ENCODE results near the gene ASXL1.
"Not testable (repeated sequence)": the region's sequence is repeated elsewhere in the genome, so short reads cannot be mapped to it uniquely, and the experiment has no call there.

ASXL1 gene

DNA sequence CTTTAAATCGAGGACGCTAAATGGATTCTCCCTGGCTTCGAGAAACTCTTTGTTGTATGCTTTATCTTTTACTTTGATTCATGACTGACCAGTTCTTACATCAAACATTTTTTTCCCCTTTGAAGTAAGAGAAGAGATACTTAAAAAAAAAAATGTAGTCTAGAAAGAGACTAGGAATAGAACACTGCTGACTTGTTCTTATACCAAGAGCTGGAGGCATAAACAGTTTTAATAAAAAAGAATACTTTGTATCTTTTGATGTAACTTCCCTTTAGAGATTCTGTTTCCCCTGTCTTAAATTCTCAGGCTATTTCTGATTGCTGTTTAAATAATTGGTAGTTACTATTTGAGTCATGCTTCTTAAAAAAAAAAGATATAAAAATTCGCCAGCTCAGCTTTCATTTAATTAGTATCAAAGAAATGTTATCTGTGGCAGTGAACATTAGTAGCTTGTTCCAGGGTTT lies 4.8 kb downstream of the ASXL1 start:
- DNase-seq (ENCODE audit: low read depth), result no peak

DNA sequence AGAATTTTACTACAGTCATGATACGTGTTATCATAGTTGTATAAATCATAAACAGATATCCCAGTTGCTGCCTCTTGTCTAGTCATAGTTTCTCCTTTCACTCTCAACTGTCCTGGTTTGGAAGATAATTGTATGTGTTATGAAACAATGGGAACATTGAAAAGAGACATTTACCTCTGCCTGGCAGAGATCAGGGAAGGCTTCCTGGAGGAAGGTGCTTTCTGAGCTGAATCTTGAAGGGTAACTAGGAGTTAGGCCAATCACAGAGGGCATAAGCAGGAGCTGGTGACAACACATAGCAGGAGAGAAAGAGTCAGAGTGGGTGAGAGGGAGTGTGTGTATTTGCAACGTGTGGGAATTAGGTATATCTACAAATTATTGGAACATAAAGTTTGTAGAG lies 5.4 kb downstream of the ASXL1 start:
- DNase-seq (ENCODE audit: low read depth), result no peak

DNA sequence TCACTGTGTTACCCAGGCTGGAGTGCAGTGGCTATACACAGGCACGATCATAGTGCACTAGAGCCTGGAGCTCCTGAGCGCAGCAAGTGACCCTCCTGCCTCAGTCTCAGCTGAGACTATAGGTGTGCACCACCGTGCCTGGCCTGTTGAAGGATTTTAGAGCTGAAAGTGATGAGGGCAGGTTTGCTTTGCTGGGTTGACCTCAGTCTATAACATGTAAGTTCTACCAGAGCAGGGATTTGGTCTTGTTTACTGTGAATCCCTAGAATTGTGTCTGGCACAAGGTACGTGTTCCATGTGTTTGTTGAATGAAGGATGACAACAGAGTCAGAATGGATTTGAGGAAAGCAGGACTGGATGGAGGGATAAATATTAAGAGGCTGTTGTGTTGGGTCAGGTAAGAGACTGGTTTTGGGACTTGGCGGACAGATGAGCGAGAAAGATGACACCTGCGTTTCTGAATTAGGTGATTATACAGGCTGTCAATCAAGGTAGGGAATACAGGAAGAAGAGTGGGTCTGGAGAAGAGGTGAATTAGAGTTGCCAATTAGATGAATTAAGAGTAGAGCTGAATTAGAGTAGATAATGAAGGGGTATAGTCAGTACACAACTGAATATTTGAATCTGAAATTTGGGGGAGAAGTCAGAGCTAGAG lies 6.5 kb downstream of the ASXL1 start:
- DNase-seq (ENCODE audit: low read depth), result no peak

DNA sequence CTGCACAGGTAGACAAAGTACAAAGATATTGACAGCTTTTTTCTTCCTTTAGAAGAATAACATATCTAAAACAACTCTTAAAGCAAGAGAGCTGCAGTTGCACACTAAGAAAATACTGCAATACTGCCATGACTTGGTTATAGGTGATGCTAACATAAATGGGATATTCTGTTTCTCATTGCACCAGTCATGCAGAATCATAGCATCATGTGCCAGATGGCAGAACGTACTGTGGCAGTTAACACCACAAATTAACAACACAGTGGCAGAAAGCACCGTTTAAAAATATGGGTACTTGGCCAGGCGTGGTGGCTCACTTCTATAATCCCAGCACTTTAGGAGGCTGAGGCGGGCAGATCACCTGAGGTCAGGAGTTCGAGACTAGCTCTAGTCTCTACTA lies 7.4 kb downstream of the ASXL1 start:
- no peak for DNase-seq (ENCODE audit: low read depth)

DNA sequence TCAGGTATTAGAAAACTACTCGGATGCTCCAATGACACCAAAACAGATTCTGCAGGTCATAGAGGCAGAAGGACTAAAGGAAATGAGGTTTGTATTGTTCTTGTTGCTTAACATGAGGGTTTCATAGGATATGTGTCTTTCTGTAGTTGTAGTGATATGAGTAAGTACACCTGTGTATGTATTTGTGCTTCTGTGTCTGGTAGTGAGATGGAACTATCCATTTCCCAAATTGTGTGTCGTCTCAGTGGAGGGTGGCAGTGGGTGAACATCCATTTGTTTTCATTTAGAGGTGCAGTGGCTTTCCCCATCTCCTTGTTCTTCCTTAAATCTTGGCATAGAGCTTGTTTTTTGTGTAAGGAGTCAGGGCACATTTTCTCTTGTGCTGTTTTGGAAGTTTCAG lies 8.2 kb downstream of the ASXL1 start:
- no peak for DNase-seq (ENCODE audit: low read depth)

DNA sequence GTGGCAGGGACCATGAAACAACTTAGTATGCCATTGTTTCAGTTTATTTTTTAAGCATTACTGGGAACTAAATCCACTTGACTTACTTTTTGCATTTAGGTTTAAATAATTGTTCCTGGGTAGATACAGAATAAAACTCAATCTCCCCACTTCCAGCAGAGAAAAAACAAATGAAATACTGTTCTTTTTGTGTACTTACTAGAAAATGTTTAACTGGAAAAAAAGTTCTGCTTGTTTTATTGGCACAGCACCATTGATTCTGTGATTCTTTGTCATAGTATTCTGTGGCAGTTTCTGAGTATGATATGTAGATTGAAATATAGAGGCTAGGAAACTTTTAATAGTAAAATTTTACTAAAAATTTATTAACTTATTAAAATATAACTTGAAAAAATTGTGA lies 10.2 kb downstream of the ASXL1 start:
- no peak for DNase-seq (ENCODE audit: low read depth)

GRCh38 chr20:32368925-32369324 lies 10.8 kb downstream of the ASXL1 start:
- DNase-seq (ENCODE audit: low read depth), result no peak

DNA sequence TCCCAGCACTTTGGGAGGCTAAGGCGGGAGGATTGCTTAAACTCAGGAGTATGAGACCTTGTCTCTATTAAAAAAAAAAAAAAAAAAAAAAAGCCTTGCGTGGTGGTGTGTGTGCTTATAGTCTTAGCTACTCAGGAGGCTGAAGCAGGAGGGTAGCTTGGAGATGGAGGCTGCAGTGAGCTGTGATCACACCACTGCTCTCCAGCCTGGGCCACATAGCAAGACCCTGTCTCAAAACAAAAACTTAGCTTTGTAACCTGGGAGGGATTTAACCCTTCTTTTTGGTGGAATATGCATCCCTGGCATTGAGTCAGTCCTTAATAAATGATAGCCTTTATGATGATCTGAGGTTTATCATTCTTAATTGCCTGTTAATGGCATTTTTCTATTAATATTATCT lies 12.8 kb downstream of the ASXL1 start:
- DNase-seq (ENCODE audit: low read depth), result no peak

- DNase-seq (ENCODE audit: low read depth), result no peak
Measured at GRCh38 chr20:32378461-32378860, 20.3 kb downstream of the ASXL1 start.

DNA sequence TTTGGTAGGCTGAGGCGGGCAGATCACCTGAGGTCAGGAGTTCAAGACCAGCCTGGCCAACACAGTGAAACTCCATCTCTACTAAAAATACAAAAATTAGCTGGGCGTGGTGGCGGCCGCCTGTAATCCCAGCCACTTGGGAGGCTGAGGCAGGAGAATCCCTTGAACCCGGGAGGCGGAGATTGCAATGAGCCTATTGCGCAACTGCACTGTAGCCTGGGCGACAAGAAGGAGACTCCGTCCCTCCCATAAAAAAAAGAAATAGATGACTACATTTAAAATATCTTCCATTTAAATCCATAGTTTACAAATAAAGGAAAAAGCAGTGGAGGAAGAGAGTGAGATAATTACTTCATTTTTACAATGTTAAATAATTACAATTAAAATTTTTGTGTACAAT lies 21.9 kb downstream of the ASXL1 start:
- DNase-seq (ENCODE audit: low read depth), result not testable (repeated sequence)

DNA sequence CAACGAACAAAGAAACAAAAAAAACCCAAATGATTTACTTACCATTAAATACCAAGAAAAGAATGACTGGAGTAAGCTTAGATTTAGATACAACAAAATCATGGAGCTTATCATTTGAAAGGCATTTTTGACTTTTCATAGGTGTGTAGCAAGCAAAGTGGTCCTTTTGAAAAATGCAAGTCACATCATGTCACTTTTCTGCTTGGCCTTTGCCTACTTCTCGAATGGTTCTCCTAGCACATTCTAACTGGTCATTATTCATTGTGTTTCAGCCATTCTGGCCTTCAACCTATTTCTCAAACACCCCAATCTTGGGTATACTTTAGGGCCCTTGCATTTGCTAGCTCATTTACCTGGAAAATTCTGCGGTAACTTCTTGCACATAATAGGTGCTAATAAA lies 22.6 kb downstream of the ASXL1 start:
- no peak for DNase-seq (ENCODE audit: low read depth)

GRCh38 chr20:32382102-32382950 lies 24.2 kb downstream of the ASXL1 start:
- DNase-seq (ENCODE audit: low read depth), result no peak

- DNase-seq (ENCODE audit: low read depth), result not testable (repeated sequence)
Measured at GRCh38 chr20:32383441-32383840, 25.3 kb downstream of the ASXL1 start.

DNA sequence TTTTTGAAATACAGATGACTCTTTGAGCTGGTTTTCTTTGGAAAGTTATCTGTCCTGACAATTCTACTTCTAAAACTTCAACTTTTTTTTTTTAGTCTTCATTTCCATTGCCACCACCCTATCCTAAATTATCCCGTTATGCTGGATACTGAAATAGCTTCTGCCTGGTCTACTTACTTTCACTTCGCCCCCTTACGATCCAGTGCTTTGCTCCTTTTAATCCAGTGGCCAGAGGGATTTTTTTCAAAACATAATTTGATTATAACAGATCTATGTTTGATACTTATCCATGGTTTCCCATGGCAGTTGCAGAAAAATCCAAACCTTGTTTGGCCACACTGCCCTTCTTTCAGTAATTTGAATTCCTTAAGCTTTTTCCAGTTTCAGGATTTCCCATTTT lies 27.4 kb downstream of the ASXL1 start:
- DNase-seq (ENCODE audit: low read depth), result no peak

DNA sequence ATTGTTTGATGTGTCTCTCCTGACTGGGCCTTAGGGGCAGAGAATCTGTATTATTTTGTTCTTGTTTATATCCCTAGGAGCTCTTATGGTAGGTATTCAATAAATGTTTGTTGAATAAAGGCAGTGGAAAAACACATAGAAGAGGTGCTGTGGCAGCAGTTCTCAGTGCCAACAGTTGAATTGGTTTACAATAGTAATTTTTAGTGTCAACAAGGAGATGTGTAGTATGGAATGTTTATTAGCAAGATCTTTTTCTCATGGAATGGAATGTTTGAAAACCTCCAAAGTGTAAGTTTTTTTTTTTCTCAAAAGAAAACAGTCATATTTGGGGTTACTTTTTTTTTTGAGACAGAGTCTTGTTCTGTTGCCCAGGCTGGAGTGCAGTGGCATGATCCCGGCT lies 28.0 kb downstream of the ASXL1 start:
- no peak for DNase-seq (ENCODE audit: low read depth)

- DNase-seq (ENCODE audit: low read depth), result no peak
Measured at GRCh38 chr20:32387252-32387651, 29.1 kb downstream of the ASXL1 start.

DNA sequence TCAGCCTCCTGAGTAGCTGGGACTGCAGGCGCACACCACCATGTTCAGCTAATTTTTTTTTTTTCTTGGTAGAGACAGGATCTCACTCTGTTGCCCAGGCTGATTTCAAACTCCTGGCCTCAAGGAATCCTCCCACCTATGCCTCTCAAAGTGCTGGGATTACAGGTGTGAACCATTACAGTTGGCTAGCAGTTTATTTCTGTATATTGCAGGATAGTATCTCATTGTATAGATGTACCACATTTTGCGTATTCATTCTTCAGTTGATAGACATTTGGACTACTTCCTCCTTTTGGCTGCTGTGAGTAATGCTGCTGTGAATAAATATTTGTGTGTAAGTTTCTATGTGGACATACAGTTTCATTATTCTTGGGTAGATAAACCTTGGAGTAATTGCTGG lies 32.9 kb downstream of the ASXL1 start:
- no peak for DNase-seq (ENCODE audit: low read depth)

GRCh38 chr20:32395066-32395465 lies 36.9 kb downstream of the ASXL1 start:
- no peak for DNase-seq (ENCODE audit: low read depth)

- DNase-seq (ENCODE audit: low read depth), result no peak
Measured at GRCh38 chr20:32396646-32397160, 38.6 kb downstream of the ASXL1 start.

- DNase-seq (ENCODE audit: low read depth), result no peak
Measured at GRCh38 chr20:32397567-32398084, 39.5 kb downstream of the ASXL1 start.

GRCh38 chr20:32400476-32400875 lies 42.3 kb downstream of the ASXL1 start:
- no peak for DNase-seq (ENCODE audit: low read depth)

- DNase-seq (ENCODE audit: low read depth), result no peak
Measured at GRCh38 chr20:32404017-32404416, 45.9 kb downstream of the ASXL1 start.

DNA sequence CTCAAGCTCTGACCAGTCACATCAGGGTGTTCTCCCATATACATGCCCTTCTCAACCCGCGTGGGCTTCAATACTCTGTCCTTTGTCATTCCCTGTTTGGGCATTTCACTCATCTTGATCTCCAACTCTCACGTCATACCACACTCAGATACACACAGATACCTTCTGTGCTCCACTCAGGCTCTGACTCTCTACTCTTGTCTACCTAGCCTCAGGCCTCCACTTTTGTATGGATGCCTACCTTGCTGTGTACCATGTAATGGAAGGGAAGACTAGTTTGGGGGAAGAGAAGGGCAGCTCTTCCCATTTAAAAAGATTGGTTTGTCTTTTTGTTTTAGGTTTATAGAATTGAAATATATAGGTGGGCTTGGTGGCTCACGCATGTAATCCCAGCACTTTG lies 48.6 kb downstream of the ASXL1 start:
- DNase-seq (ENCODE audit: low read depth), result no peak
